Hematopoietic multipotent progenitor cell treated with erythropoietin and hydrocortisone succinate and interleukin-3 and kit ligand, for 4 days (in vitro differentiated cells): ENCODE data around the gene TRABD2A.
"Not testable (repeated sequence)": the region's sequence is repeated elsewhere in the genome, so short reads cannot be mapped to it uniquely, and the experiment has no call there.

ENCODE experiments used
- DNase-seq: peaks from one replicate; pipeline ENCODE4 v3.0.0-alpha.2; 2015

The TRABD2A gene

DNA sequence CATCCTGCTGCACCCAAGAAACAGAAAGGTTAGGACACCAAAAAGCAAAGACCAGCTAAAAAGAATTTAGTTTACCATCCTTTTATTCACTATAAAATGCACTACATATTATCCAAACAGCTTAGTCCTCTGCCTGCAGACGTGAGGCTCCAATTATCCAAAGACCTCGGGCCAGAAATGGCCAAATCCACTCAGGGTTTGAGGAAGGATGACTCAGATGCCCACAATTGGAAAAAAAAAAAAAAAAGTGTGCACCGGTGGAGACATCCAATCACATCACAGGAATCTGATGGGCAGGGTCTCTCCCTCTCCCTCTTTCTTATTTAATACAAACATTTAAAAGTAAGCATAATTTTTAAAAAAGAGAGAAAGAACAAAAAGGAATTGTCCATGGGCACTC is 65.7 kb downstream of the TRABD2A start:
- DNase-seq, result no peak

DNA sequence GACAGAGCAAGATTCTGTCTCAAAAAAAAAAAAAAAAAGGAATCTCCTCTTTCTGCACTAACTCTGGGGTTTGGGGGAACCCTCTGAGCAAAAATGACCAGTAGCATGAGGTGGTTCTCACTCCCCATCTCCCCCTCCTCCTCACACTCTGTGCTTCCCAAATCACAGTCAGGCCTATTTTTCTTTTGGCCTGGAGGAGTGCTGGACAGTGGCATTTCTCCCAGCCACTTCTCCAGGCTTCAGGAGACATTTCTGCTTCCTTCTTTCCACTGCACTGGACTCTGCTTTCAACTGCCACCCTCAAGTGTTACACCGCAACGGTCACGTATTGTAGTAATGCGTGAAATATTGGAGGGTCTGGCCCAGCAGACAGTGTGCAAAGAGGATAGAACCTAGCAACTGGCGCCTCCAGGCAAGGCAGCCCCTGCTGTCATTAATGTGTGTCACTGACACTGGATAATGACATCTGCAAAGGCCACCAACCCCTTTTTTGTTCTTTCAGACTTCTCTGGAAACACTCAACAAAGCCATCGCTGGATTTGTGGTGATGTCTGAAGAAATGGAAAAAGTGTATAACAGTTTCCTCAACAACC is 68.9 kb downstream of the TRABD2A start:
- DNase-seq, result no peak

DNA sequence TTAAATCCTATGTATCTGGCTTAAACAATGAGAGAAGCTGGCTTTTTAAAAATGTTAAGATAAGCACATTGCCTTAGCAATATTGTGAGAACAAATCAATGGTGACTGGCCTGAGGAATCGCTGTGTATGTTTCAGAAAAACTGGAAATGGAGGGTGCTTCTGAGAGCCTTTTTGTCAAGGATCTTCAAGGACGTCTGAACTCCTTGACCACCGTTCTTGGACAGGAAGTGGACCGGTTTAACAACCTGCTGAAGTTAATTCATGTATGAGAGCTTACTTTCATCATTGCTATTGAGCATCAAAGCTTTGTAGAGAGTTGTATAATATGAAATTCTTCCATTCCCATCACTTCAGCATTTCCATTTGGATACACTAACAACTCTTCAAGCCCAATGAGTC is 72.6 kb downstream of the TRABD2A start:
- DNase-seq, result no peak

DNA sequence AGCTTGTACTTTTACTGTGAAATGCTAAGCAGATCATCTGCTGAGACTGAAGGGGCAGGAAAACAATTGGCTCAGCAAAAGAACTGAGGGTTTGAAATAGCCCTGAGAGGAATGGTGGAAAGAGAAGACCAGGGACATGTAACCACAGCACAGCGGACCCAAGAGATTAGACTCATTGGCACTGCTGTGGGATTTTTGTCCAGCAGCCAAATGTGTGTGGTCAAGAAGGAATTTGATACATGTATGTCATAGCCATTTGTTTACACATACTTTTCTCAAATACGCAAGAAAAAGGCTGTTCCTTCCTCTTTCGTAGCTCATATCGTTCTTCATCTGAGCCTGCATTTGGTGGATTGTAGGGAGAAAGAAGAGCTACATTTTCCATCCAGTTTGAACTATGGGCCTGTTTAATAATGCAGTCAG is 73.8 kb downstream of the TRABD2A start:
- peak; percentile 72 for DNase-seq

DNA sequence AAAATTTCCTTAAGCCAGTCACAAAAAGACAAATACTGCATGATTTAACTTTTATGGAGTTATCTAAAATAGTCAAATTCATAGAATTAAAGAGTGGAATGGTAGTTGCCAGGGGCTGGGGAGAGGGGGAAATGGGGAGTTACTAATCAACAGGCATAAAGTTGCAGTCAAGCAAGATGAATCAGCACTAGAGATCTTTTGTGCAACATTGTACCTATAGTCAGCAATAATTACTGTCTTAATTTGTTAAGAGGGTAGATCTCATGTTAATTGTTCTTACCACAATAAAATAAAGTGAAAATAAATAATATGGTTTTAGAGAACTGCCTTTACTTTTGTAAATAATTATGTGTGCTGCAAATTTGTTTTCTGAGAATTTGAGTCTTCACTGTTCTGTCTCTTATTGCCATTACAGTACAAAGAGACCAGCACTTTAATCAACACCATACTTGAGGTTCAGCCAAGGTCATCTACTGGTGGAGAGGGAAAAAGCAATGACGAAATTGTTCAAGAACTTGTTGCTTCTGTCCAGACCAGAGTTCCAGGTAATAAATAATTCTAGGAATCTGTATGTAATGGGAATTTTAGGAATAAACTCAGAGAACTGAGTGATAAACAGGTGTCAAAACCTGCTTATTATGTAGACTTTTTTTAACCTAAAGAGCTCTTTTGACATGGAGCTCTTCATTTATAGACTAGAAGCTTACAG is 75.5 kb downstream of the TRABD2A start:
- DNase-seq, result no peak

DNA sequence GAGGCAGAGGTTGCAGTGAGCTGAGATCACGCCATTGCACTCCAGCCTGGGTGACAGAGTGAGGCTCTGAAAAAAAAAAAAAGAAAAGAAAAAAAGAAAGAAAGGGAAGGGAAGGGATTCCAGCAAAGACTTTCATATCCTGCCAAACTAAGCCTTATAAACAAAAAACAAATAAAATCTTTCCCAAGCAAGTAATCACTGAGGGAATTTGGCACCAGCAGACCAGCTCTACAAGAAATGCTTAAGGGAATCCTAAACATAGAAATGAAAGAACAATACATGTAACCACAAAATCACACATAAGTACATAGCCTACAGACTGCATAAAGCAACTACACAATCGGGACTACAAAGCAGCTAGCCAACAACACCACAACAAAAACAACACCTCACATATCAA is 79.1 kb downstream of the TRABD2A start:
- no peak for DNase-seq

DNA sequence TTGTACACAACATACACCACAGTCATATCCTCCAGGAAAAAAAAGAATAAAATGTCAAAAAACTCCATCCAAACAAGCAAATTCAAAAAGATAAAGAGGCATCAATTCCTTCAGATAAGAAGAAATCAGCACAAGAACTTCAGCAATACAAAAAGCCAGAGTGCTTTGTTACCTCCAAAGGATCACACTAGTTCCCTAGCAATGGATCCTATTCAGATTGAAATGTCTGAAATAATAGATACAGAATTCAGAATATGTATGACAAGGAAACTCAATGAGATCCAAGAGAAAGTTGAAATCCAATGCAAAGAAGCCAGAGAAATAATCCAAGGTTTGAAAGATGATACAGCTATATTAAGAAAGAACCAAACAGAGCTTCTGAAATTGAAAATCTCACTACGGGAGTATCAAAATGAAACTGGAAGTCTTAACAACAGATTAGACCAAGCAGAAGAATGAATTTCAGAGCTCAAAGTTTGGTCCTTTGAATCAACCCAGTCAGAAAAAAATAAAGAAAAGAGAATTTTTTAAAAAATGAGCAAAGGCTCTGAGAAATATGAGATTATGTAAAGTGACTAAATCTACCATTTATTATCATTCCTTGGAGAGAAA is 80.6 kb downstream of the TRABD2A start:
- DNase-seq, result no peak

DNA sequence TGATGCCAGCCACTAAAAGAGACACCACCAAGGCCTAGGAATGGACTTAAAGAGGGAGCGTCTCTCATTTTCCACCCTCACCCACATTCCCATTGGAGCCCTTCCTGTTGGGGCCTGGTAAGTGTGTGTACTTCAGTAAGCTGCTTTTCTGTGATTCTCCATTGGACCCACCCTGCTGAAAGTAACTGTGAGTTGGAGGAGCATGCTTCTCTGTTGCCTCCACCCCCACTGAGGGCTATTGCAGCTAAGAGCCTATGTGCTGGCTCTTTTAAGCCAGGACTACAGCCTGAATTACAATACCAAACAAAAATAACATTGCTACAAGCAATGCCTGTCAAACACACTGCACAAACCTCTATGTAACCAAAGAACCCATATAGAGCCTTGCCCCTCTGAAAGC is 81.1 kb downstream of the TRABD2A start:
- DNase-seq, result no peak

DNA sequence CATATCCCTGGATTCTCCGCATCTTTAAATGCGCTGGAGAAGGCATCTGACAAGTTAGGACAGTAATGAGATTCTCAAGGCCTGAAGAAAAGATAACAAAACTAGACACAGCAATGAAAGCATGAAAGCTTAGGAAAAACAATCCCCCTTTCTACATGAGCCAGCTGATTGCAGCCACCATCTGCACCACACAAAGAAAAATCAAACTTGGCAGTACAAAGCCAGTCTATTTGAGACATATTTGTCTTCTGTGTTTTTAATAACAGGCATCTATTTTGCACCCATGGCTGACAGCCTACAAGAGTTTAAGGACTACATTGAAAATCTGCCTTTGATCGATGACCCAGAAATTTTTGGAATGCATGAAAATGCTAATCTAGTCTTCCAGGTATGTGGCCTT is 83.6 kb downstream of the TRABD2A start:
- no peak for DNase-seq

DNA sequence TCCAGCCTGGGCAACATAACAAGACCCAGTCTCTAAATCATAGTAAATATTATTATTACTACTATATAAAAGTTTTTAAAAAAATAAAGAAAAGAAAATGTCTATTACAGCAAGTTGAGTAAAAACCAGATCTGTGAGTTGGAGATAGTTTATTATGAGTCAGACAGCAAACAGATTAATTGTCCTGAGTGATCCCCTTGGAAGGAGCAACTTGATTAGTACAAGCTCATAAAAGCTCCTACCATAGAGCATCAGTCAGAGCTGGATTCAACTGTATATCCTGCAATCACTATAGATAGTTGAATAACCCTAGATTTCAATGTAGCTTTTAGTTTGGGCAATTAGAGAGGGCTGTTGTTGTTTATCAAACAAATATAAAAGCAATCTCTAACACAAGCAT is 84.1 kb downstream of the TRABD2A start:
- DNase-seq, result no peak

DNA sequence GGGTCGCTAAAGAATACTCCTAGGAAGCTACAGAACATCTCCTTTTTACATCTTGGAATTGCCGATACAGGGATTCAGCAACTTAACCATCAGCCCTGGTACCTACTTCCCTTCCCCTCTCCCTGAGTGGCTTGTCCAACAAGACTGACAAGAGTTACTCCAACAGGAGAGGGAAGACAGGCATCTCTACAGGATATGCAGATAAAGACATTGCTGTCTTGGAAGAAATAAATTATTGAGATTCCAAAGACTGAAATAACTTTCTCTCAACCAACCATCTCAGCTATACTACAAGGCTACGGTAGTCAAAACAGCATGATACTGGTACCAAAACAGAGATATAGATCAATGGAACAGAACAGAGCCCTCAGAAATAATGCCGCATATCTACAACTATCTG is 87.2 kb downstream of the TRABD2A start:
- DNase-seq, result no peak

DNA sequence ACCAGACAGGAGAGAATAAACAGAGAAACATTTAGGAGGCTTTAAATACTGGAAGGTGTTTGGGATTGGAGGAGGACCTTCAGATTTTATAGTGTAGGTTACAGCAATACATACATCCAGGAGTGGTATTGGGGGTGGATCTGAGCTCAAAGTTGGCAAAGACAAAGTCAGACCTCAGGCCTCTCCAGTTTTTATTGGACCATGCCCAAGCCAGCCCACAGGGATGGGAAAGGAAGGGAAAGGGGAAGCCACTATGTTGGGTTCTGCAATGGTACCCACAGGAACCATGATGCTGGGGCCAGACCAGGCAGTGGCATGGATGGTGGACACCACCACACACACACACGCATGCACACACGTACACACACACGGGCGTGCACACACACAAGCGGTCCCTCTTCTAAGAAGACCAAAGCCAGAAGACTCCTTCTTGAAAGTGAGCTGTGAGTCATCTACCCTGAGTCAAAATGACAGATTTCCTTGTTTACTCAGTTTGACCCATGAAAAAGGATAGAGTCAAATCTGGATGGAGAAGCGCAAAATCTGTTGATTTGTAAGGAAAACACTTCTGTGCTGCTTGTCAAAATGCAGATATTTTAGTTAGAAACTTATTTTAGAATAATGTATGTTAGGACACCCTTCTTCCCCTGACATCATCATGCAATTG is 87.9 kb downstream of the TRABD2A start:
- no peak for DNase-seq

DNA sequence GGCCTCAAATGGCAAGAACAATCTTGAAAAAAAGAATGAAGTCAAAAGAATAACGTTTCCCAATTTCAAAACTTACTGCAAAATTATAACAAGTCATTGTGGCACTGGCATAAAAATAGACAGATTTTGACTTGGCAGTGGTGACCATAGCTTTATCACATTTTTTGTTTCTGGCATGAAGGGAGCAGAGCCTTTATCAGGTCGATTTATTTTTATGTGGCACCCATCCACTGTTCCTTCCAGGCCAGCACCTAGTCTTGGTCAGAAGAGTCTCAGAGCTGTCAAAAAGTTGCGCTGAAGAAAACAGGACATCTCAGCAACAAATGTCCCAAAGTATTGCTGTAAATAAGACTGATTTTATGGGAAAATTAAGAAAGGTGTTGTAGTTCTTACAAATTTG is 92.4 kb downstream of the TRABD2A start:
- no peak for DNase-seq

DNA sequence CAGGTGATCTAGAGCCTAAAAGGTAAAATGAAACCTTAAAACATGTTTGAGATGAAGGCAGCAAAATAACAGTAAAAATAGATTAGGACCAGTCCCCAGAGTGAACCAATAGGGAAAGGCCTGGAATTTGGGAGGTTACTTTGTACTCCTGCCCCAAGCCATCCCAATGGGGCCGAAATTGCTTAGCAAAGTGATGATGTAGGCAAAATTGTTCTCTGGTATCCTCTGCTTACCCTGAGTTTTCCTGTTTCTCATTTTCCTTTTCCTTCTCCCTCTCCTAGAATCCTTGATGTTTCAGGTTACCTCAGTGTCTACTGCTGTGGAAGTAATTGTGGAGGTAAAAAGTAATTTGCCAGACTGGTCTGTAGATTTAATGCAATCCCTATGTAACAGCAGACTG is 92.9 kb downstream of the TRABD2A start:
- DNase-seq, result no peak

DNA sequence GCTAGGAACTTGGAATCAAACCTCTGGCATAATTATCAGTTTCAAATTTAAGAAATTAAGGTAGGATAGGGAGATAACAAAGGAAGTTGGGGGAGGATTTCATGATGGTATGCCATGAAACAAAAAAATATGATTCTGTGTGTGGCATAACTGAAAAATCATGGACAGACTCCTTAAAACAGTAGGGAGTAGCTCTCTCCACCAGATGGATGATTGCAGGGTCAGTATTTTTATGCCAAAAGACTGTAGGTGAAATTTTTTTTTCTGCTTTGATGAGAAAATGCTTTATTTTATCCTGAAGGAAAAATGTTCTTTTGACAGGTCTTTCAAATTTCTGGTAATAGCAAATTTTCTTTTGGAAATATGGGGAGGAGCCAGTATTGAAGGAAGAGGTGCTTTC is 94.3 kb downstream of the TRABD2A start:
- DNase-seq, result no peak

DNA sequence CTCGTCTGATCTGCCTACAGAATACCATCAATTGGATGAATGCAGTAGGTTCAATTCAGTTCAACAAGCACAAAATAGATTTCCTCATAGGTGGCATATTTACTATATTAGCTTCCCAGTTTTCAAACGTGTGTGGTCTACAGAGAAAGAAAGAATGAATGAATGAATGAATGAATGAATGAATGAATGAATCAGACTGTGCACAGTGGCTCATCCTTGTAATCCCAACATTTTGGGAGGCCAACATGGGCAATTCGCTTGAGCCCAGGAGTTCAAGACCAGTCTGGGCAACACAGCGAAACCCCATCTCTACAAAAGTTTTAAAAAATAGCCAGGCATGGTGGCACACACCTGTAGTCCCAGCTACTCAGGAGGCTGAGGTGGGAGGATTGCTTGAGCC is 94.9 kb downstream of the TRABD2A start:
- DNase-seq, result no peak

DNA sequence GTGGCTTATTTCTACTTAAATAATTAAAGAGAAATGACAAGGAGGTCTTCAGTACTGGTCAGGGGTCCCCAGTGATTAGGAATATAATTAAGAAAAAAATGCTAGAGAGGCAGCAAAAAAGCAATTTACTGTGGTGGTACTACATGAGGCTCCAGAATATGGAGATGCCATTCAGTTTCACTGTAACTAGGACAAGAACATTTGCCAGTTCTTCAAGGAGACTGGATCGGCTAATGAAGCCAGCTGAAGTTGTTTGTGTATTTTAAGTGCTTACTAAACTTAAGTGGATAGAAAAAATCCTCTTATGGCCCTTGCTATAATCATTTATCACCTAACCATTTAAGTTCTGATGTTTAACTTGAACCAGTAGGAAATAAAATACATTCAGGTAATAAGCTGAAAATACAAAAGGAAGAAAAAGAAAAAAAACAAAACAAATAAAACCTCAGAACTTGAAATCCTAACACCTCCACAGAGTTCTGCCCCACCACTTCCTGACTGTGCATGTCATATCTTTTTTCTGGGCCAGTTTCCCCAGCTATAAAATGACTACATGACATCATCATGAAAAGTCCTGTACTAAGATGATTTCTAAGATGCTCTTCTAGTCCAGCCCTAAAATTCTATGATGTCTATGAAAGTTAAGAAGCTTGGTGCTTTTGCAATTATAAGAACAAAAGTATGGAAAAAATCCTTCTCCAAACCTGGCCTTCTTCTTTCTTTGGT is 98.0 kb downstream of the TRABD2A start:
- no peak for DNase-seq

DNA sequence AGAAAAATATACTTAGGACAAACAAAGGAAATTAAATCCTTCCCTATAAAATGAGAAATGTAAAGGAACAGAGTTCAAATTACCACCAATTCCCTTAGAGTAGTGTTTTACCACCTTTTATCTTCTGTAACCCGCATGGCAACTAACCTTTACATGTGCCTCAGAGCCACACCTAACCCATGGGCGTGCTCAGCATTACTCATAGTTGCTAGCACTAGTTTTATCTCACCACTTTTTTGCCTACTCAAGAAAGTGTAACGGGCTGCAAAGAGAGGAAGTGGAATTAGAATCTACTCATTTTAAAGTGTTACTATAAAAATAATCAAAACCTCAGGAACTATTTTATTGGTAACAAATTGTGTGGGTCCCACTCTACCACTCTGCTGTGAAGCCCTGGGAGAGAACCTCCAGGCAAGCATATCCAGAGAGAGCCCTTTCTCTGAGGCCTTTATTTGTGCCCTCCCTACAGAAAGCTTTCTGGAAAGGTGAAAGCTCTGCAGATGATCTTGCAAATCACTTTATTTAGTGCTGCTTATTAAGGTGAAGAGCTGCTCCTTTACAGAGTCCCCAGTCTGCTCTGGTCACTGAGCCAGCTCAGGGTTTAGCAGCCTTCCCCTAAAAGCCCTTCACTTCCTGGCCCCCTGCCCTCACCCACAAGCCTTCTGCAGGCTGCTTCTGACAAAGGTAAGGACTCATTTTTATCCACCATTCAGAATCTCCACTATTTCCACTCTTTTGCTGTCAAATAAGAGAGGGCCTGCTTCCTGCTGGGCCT is 98.8 kb downstream of the TRABD2A start:
- peak; percentile 62 for DNase-seq

DNA sequence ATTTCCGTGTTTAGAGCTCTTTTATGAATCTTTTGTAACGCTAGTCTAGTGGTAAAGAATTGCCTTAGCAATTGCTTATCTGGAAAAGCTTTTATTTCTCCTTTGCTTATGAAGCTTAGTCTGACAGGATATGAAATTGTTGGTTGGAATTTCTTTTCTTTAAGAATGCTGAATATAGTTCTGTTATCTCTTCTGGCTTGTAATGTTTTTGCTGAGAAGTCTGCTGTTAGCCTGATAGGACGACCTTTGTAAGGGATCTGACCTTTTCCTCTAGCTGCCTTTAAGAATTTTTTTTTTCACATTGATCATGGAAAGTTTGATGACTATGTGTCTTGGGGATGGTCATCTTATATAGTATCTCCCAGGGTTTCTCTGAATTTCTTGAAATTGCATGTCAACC is 101.1 kb downstream of the TRABD2A start:
- DNase-seq, result no peak

DNA sequence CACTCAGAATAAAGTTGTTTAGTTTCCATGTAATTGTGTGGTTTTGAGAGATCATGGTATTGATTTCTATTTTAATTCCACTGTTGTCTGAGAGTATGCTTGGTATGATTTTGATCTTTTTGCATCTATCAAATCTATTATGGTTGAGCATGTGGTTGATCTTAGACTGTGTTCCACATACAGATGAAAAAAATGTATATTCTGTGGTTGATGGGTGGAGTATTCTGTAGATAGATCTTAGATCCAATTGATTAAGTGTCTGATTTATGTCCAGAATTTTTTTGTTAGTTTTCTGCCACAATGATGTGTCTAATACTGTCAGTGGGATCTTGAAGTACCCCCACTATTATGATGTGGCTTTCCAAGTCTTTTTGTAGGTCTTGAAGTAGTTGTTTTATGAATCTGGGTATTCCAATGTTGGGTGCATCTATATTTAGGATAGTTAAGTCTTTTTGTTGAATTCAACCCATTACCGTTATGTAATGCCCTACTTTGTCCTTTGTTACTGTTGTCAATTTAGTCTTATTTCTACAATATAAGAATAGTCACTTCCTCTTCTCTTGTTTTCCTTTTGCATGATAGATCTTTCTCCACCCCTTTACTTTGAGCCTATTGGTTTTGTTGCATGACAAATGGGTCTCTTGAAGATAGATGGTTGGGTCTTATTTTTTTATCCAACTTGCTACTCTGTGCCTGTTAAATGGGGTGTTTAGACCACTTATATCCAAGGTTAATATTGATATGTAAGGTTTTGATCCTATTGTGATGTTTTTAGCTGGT is 101.8 kb downstream of the TRABD2A start:
- no peak for DNase-seq

DNA sequence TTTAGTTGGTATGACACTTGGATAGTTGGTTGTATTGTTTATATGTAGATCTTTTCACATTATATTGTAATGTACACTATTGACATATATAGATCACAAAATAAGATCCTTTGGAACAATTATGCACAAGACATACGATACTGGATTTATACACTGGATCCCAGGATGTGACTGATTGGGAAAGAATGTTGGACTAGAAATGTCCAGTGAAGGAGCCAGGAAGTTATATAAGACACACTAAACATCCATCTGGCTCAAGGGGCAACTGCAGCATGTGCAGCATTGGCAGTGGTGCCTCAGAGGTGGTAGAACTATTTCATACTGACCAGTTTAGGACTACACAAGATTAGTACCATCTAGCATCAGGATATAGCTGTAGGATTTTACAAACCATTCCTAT is 104.9 kb downstream of the TRABD2A start:
- no peak for DNase-seq

DNA sequence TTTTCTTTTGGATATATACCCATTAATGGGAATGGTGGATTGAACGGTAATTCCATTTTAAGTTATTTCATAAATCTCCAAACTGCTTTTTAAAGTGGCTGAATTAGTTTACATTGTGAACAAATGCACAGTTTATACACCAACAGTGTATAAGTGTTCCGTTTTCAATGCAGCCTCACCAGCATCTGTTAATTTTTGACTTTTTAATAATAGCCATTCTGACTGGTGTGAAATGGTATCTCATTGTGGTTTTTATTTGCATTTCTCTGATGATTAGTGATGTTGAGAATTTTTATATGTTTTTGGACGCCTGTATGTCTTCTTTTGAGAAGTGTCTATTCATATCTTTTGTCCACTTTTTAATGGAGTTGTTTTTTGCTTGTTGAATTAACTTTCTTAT is 107.3 kb downstream of the TRABD2A start:
- DNase-seq, result not testable (repeated sequence)
